HFFc6 (cell line): ENCODE results near the gene MCU. TPM values are rescaled to one million over a fixed set of nuclear protein-coding genes. Genes with fewer than 3 reads are reported as not detected.

Experiments
- DNase-seq: peaks from one replicate; pipeline ENCODE4 v3.0.0-alpha.2; 2018
- H3K27ac Mint-ChIP-seq: 2 replicates; pipeline ENCODE4 v1.8.0; 2020; ENCODE audit warnings: mild to moderate bottlenecking, mixed read lengths
- H3K27me3 Mint-ChIP-seq: 2 replicates; pipeline ENCODE4 v1.8.0; 2021; ENCODE audit warnings: mild to moderate bottlenecking, moderate library complexity, mixed read lengths; ENCODE audit not compliant: insufficient read depth
- H3K36me3 Mint-ChIP-seq: 2 replicates; pipeline ENCODE4 v1.8.0; 2021; ENCODE audit warnings: low read depth, mixed read lengths
- H3K4me1 Mint-ChIP-seq: 2 replicates; pipeline ENCODE4 v1.8.0; 2020; ENCODE audit warnings: low read depth, mixed read lengths
- H3K4me3 Mint-ChIP-seq: 2 replicates; pipeline ENCODE4 v1.8.0; 2020; ENCODE audit warnings: mild to moderate bottlenecking, moderate library complexity, mixed read lengths
- H3K9me3 Mint-ChIP-seq: 2 replicates; pipeline ENCODE4 v1.8.0; 2020; ENCODE audit warnings: mild to moderate bottlenecking, mixed read lengths
- CTCF ChIP-seq: fragments of 200-600 bp; sonication (generic); IDR thresholded peaks from 2 replicates; pipeline ENCODE4 v1.5.0; 2021; ENCODE audit warnings: antibody characterized with exemption, mild to moderate bottlenecking
- total RNA-seq, 6 experiments: library from RNA; stranded (reverse); fragmentation: NEBNext Ultra II Directional; extraction: Animal tissue kit (Norgen Biotek cat#: 25700); gene quantifications; 2 replicates in 1 of 6; 3 replicates in 5 of 6; pipeline ENCODE4 v1.2.3, GENCODE V29; 2021

Gene MCU
- total RNA-seq, 6 experiments from 2014 or later = 28.3 to 36.2 (median 32.3) TPM

GRCh38 chr10:72851509-72851908 lies 159.6 kb downstream of the MCU start:
- Mint-ChIP-seq H3K27ac (no peak overlapping the region), H3K9me3 (no peaks in the 10 kb centered on the region), H3K27me3 (no peaks in the 10 kb centered on the region; the same call in 1 of the 2 replicates), H3K4me3 (no peak overlapping the region), H3K36me3 (peaks cover 32% of the 10 kb centered on the region), H3K4me1 (peaks cover 18% of the 10 kb centered on the region)
- no peak for TF ChIP-seq CTCF
- DNase-seq = no peak

GRCh38 chr10:72852508-72852907 lies 160.6 kb downstream of the MCU start:
- Mint-ChIP-seq H3K27me3 (no peaks in the 10 kb centered on the region; the same call in 1 of the 2 replicates), H3K4me1 (peaks cover 8% of the 10 kb centered on the region), H3K27ac (no peak overlapping the region), H3K4me3 (no peak overlapping the region), H3K36me3 (peaks cover 32% of the 10 kb centered on the region), H3K9me3 (no peaks in the 10 kb centered on the region)
- DNase-seq = no peak
- TF ChIP-seq CTCF = no peak

- Mint-ChIP-seq H3K9me3 (no peaks in the 10 kb centered on the region), H3K27me3 (no peaks in the 10 kb centered on the region; the same call in 1 of the 2 replicates)
These were observed 163.2 kb downstream of the MCU start for GRCh38 chr10:72855129-72855528.

GRCh38 chr10:72855790-72856189 lies 163.8 kb downstream of the MCU start:
- TF ChIP-seq CTCF = no peak
- peaks cover 18% of the 10 kb centered on the region for H3K36me3 Mint-ChIP-seq
- no peaks in the 10 kb centered on the region for H3K9me3 Mint-ChIP-seq
- no peaks in the 10 kb centered on the region; the same call in 1 of the 2 replicates for H3K27me3 Mint-ChIP-seq
- H3K27ac Mint-ChIP-seq = no peak overlapping the region
- DNase-seq = no peak
- H3K4me3 Mint-ChIP-seq = no peak overlapping the region
- no peaks in the 10 kb centered on the region for H3K4me1 Mint-ChIP-seq

More at GRCh38 chr10:72855129-72855528, 163.2 kb downstream of the MCU start:
- Mint-ChIP-seq H3K27ac (no peak overlapping the region), H3K4me3 (no peak overlapping the region), H3K4me1 (no peaks in the 10 kb centered on the region), H3K36me3 (peaks cover 18% of the 10 kb centered on the region)
- no peak for TF ChIP-seq CTCF
- DNase-seq = no peak

GRCh38 chr10:72858067-72858466 lies 166.1 kb downstream of the MCU start:
- DNase-seq = no peak
- TF ChIP-seq CTCF = no peak
- peaks cover 5% of the 10 kb centered on the region for H3K36me3 Mint-ChIP-seq
- no peaks in the 10 kb centered on the region for H3K9me3 Mint-ChIP-seq
- H3K4me1 Mint-ChIP-seq = no peaks in the 10 kb centered on the region
- no peak overlapping the region for H3K4me3 Mint-ChIP-seq
- no peak overlapping the region for H3K27ac Mint-ChIP-seq
- no peaks in the 10 kb centered on the region; the same call in 1 of the 2 replicates for H3K27me3 Mint-ChIP-seq

GRCh38 chr10:72862957-72863356 lies 171.0 kb downstream of the MCU start:
- no peak overlapping the region for H3K4me3 Mint-ChIP-seq
- no peak overlapping the region for H3K27ac Mint-ChIP-seq
- no peak for DNase-seq
- H3K9me3 Mint-ChIP-seq = no peaks in the 10 kb centered on the region
- TF ChIP-seq CTCF = no peak
- H3K36me3 Mint-ChIP-seq = no peaks in the 10 kb centered on the region; the same call in 1 of the 2 replicates
- H3K27me3 Mint-ChIP-seq = no peaks in the 10 kb centered on the region; the same call in none of the 2 replicates
- no peaks in the 10 kb centered on the region for H3K4me1 Mint-ChIP-seq
